Activated CD4-positive, alpha-beta T cell treated with anti-CD3 and anti-CD28 coated beads, Interleukin-2, amount 10 ng/mL, durations not matched to agents 7 days and 5 days (primary cell): ENCODE data around the gene ZFHX3. TPM values are rescaled to one million over a fixed set of nuclear protein-coding genes. Genes with fewer than 3 reads are reported as not detected.

ENCODE experiments used
- CTCF ChIA-PET: fragments of 350-600 bp; sonication (Branson Sonifier 250); formaldehyde crosslinking; loops from one replicate; lab custom pipeline; 2021; ENCODE audit warnings: antibody characterized with exemption; lab: Charles Lee
- POLR2A ChIA-PET: fragments of 350-600 bp; sonication (Branson Sonifier 250); formaldehyde crosslinking; loops from one replicate; lab custom pipeline; 2021; ENCODE audit warnings: antibody characterized with exemption; lab: Charles Lee
- DNase-seq: peaks from one replicate; pipeline ENCODE4 v3.0.0-alpha.2; 2020
- H3K27ac Mint-ChIP-seq: one replicate; pipeline ENCODE4 v1.8.0; 2021; ENCODE audit warnings: mild to moderate bottlenecking, moderate library complexity, mixed read lengths
- H3K27me3 Mint-ChIP-seq: one replicate; pipeline ENCODE4 v1.8.0; 2021; ENCODE audit warnings: mixed read lengths
- H3K36me3 Mint-ChIP-seq: one replicate; pipeline ENCODE4 v1.8.0; 2021; ENCODE audit warnings: low read depth, mixed read lengths
- H3K4me1 Mint-ChIP-seq: one replicate; pipeline ENCODE4 v1.8.0; 2021; ENCODE audit warnings: mixed read lengths
- H3K4me3 Mint-ChIP-seq: one replicate; pipeline ENCODE4 v1.8.0; 2021; ENCODE audit warnings: mild to moderate bottlenecking, moderate library complexity, mixed read lengths
- H3K9me3 Mint-ChIP-seq: one replicate; pipeline ENCODE4 v1.8.0; 2021; ENCODE audit warnings: mixed read lengths
- total RNA-seq, 2 experiments: library from RNA; stranded (reverse); gene quantifications; one replicate each; pipeline ENCODE4 v1.2.3, GENCODE V29; 2021

Gene ZFHX3
- total RNA-seq, 2 experiments from 2014 or later = 1.5 to 1.6 TPM

DNA sequence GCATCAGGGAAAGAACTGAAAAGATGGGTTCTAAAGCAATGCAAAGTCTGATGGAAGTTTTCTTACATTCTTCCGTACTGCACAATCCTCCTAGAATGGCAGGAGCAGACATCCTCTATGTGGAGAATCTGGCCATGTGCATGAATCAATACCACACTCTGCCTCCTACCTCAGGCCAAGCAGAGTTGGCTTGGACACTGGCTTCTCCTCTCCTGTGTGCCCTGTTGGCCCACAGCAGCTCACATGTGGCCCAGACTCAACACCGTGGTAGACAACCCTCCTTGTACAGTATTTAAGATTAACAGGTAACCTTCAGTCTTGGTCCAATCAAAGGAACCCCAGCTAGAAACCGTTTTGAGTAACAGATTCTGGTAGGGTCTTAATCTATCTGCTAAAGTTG lies 101.9 kb downstream of the ZFHX3 start:
- no peak for DNase-seq
- Mint-ChIP-seq H3K36me3 (no peaks in the 10 kb centered on the region), H3K9me3 (no peaks in the 10 kb centered on the region), H3K27ac (no peak overlapping the region), H3K4me1 (no peaks in the 10 kb centered on the region), H3K27me3 (peaks cover 12% of the 10 kb centered on the region), H3K4me3 (no peak overlapping the region)
- POLR2A ChIA-PET = no interaction called here
- CTCF ChIA-PET = no interaction called here

- CTCF ChIA-PET = no interaction called here
- no peaks in the 10 kb centered on the region for H3K4me1 Mint-ChIP-seq
- DNase-seq = no peak
- H3K4me3 Mint-ChIP-seq = no peak overlapping the region
- no peaks in the 10 kb centered on the region for H3K9me3 Mint-ChIP-seq
- POLR2A ChIA-PET = no interaction called here
- H3K36me3 Mint-ChIP-seq = no peaks in the 10 kb centered on the region
- H3K27ac Mint-ChIP-seq = no peak overlapping the region
- peaks cover 12% of the 10 kb centered on the region for H3K27me3 Mint-ChIP-seq
Measured at GRCh38 chr16:72945611-72946010, 102.3 kb downstream of the ZFHX3 start.

- H3K27me3 Mint-ChIP-seq = peaks cover 12% of the 10 kb centered on the region
- no peaks in the 10 kb centered on the region for H3K4me1 Mint-ChIP-seq
- ChIA-PET POLR2A (no interaction called here), CTCF (no interaction called here)
- no peaks in the 10 kb centered on the region for H3K9me3 Mint-ChIP-seq
- DNase-seq = no peak
- no peak overlapping the region for H3K4me3 Mint-ChIP-seq
- no peaks in the 10 kb centered on the region for H3K36me3 Mint-ChIP-seq
- H3K27ac Mint-ChIP-seq = no peak overlapping the region
Measured at GRCh38 chr16:72944757-72945485, 103.0 kb downstream of the ZFHX3 start.

GRCh38 chr16:72942021-72942420 lies 105.9 kb downstream of the ZFHX3 start:
- DNase-seq = no peak
- ChIA-PET POLR2A (no interaction called here), CTCF (no interaction called here)
- H3K9me3 Mint-ChIP-seq = peaks cover 3% of the 10 kb centered on the region
- peaks cover 12% of the 10 kb centered on the region for H3K27me3 Mint-ChIP-seq
- no peak overlapping the region for H3K27ac Mint-ChIP-seq
- no peaks in the 10 kb centered on the region for H3K36me3 Mint-ChIP-seq
- no peak overlapping the region for H3K4me3 Mint-ChIP-seq
- no peaks in the 10 kb centered on the region for H3K4me1 Mint-ChIP-seq

GRCh38 chr16:72940886-72941285 lies 107.0 kb downstream of the ZFHX3 start:
- ChIA-PET POLR2A (no interaction called here), CTCF (no interaction called here)
- no peaks in the 10 kb centered on the region for H3K36me3 Mint-ChIP-seq
- no peak for DNase-seq
- H3K27me3 Mint-ChIP-seq = peaks cover 17% of the 10 kb centered on the region
- H3K9me3 Mint-ChIP-seq = peaks cover 3% of the 10 kb centered on the region
- H3K4me3 Mint-ChIP-seq = no peak overlapping the region
- H3K27ac Mint-ChIP-seq = no peak overlapping the region
- no peaks in the 10 kb centered on the region for H3K4me1 Mint-ChIP-seq

- Mint-ChIP-seq H3K9me3 (peaks cover 3% of the 10 kb centered on the region), H3K4me3 (no peak overlapping the region), H3K27me3 (peaks cover 15% of the 10 kb centered on the region), H3K36me3 (no peaks in the 10 kb centered on the region), H3K4me1 (no peaks in the 10 kb centered on the region), H3K27ac (no peak overlapping the region)
- DNase-seq = no peak
- CTCF ChIA-PET = no interaction called here
- POLR2A ChIA-PET = no interaction called here
Measured at GRCh38 chr16:72939247-72939646, 108.7 kb downstream of the ZFHX3 start.

DNA sequence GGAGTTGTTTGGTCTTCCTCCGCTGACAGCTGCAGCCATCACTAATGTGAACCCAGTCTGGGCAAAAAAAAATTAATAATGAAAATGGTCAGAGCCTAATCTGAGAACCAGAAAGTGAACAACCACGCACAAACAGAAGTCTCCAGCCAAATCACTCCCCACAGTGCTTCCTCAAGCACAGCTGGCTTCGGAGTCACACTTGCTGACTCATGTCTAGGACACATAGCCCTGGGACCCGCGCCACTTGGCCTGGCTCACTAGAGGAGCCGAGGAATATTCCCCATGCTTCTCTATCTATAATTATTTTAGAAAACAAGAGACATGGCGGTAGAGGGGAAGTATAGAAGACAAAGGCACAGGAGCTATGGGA lies 109.1 kb downstream of the ZFHX3 start:
- Mint-ChIP-seq H3K36me3 (no peaks in the 10 kb centered on the region), H3K4me3 (no peak overlapping the region), H3K4me1 (no peaks in the 10 kb centered on the region), H3K27me3 (peaks cover 14% of the 10 kb centered on the region), H3K27ac (no peak overlapping the region), H3K9me3 (peaks cover 3% of the 10 kb centered on the region)
- DNase-seq = no peak
- CTCF ChIA-PET = no interaction called here
- POLR2A ChIA-PET = no interaction called here

GRCh38 chr16:72937916-72938794 lies 109.8 kb downstream of the ZFHX3 start:
- Mint-ChIP-seq H3K4me1 (no peaks in the 10 kb centered on the region), H3K4me3 (no peak overlapping the region), H3K36me3 (no peaks in the 10 kb centered on the region), H3K27me3 (peaks cover 13% of the 10 kb centered on the region), H3K27ac (no peak overlapping the region), H3K9me3 (peaks cover 3% of the 10 kb centered on the region)
- no peak for DNase-seq
- CTCF ChIA-PET = no interaction called here
- POLR2A ChIA-PET = no interaction called here

DNA sequence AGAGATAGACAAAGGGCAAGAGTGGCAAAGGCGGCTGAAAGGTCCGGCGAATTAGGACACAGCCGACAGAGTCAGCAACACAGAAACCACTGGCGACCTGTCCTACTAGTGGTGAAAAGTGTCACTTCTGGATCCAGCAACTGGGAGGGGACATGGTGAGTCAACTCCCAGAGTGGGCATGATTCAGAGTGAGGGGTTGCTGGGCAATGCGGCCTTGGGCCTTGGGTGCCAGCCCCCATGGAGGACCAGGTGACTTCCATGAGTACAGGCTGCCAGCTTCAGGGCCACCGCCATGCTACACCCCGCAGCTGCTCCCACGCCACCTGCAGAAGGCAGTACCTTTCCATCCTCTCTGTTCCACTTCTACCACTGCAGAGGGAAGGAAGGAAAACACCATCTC lies 110.6 kb downstream of the ZFHX3 start:
- no peaks in the 10 kb centered on the region for H3K36me3 Mint-ChIP-seq
- H3K4me1 Mint-ChIP-seq = peaks cover 4% of the 10 kb centered on the region
- ChIA-PET POLR2A (no interaction called here), CTCF (no interaction called here)
- H3K27ac Mint-ChIP-seq = no peak overlapping the region
- H3K9me3 Mint-ChIP-seq = peaks cover 3% of the 10 kb centered on the region
- DNase-seq = no peak
- no peak overlapping the region for H3K4me3 Mint-ChIP-seq
- H3K27me3 Mint-ChIP-seq = peaks cover 16% of the 10 kb centered on the region

DNA sequence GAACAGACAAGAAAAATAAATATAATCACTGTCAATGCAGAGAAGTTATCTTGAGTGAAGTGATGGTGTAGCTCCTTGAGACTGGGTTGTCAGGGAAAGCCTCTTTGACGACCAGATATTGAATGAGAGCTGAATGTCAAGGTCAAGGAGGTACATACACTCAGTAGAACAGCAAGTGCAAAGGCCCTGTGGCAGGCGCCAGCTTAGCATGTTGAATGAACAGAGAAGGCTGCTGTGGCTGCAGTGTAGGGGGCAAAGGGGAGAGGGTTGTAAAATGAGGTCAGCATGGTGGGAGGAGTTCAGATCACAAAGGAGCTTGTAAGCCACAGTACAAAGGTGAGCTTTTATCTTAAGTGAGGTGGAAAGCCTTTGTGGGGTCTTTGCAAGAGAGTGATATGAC lies 111.5 kb downstream of the ZFHX3 start:
- DNase-seq = no peak
- Mint-ChIP-seq H3K36me3 (no peaks in the 10 kb centered on the region), H3K4me3 (no peak overlapping the region), H3K27me3 (peaks cover 14% of the 10 kb centered on the region), H3K4me1 (peaks cover 12% of the 10 kb centered on the region), H3K27ac (no peak overlapping the region), H3K9me3 (peaks cover 3% of the 10 kb centered on the region)
- CTCF ChIA-PET = interaction anchor here (0.7 kb wide), 1 partner anchor 537 kb away, joined by 3 read pairs; no protein-coding TSS in a partner anchor
- POLR2A ChIA-PET = no interaction called here

DNA sequence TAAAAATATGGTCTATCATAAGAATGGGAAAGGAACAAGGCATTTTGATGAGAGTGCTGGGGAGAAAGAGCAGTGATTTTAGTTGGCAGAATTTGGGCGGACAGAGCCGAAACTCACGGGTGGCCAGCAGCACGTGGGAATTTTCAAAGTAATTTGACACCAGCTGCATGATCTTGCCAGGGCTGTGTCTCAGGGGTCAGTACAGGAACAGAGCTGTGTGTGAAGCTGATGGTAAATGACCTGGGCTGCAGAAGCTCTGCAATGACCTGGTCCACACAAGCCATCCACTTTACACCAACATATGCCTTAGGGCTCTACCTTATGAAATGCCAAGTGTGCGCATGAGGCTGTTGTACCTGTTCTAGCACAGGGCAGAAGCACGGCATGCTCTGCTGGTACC lies 112.0 kb downstream of the ZFHX3 start:
- H3K4me3 Mint-ChIP-seq = no peak overlapping the region
- H3K4me1 Mint-ChIP-seq = peaks cover 12% of the 10 kb centered on the region
- no peak overlapping the region for H3K27ac Mint-ChIP-seq
- no peaks in the 10 kb centered on the region for H3K36me3 Mint-ChIP-seq
- DNase-seq = no peak
- ChIA-PET POLR2A (no interaction called here), CTCF (no interaction called here)
- peaks cover 3% of the 10 kb centered on the region for H3K9me3 Mint-ChIP-seq
- peaks cover 14% of the 10 kb centered on the region for H3K27me3 Mint-ChIP-seq

DNA sequence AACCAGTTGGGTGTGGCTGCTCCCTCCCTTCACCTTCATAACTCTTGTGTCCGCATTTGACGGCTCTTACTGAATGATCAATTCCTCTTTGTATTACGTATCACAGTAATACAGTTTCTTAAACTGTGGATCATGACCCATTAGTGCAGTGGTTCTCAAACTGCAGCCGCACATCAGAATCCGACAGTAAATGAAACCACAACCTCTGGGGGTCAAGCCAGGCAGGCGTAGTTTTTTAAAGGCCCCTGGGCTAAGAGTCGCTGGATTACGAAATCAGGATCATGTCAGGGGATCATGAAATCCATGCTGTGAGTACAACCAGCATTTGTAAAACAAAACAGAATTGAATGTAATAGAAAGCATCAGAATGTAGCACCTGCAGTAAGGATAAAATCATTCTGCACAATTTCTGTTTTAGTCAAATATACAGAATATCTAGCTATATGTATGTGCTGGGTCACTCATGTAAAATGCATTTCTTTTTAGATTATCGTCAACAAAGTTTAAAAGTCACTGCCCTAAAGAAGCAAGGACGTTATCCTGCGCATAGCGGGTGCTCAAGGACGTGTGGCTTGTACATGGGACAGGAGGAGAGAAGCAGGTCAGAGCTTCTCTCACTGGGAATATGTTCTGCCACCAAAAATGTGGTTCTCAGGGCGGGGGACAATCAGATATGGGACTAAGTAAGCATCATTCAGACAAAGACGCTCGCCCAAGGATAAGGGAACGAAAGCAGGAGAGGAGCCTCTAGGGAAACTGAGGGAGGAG lies 113.1 kb downstream of the ZFHX3 start:
- Mint-ChIP-seq H3K36me3 (no peaks in the 10 kb centered on the region), H3K9me3 (peaks cover 3% of the 10 kb centered on the region), H3K4me1 (peaks cover 12% of the 10 kb centered on the region), H3K27ac (no peak overlapping the region), H3K4me3 (no peak overlapping the region), H3K27me3 (peaks cover 17% of the 10 kb centered on the region)
- ChIA-PET CTCF (no interaction called here), POLR2A (no interaction called here)
- no peak for DNase-seq
